A673 (cell line): ENCODE data around the gene SRRM1. TPM values are rescaled to one million over a fixed set of nuclear protein-coding genes. Genes with fewer than 3 reads are reported as not detected.
A peak's percentile ranks its signal among the peaks of the same experiment; 100 is the strongest.

ENCODE experiments used
- BruUV-seq: library from RNA; stranded (reverse); fragments of 400-500 nt; replicated peaks from 2 replicates; lab custom pipeline; 2021; lab: Mats Ljungman, UMichigan
- CTCF ChIA-PET: fragments of 300-600 bp; sonication (Branson Sonifier 250); formaldehyde crosslinking; loops from one replicate; lab custom pipeline; 2022; ENCODE audit warnings: antibody characterized with exemption; lab: Charles Lee
- POLR2A ChIA-PET: fragments of 300-600 bp; sonication (Branson Sonifier 250); formaldehyde crosslinking; loops from one replicate; lab custom pipeline; 2022; ENCODE audit warnings: antibody characterized with exemption; ENCODE audit not compliant: low non-redundant PET; lab: Charles Lee
- DNase-seq: peaks from one replicate; pipeline ENCODE4 v3.0.0-alpha.2; 2015; ENCODE audit warnings: low spot score
- H3K27ac ChIP-seq: fragments of 200-600 bp; sonication (generic); 2 replicates; pipeline ENCODE4 v1.5.1; 2016; ENCODE audit warnings: mixed run types, low read depth, mild to moderate bottlenecking, mixed read lengths, antibody characterized with exemption, low read length; ENCODE audit not compliant: poor library complexity, severe bottlenecking
- H3K27me3 ChIP-seq: fragments of 200-600 bp; sonication (generic); replicated peaks from 2 replicates; pipeline ENCODE4 v1.6.1; 2017; ENCODE audit warnings: mixed run types, low read depth, mild to moderate bottlenecking, mixed read lengths, antibody characterized with exemption, low read length; ENCODE audit not compliant: insufficient read depth, poor library complexity
- H3K36me3 ChIP-seq: fragments of 200-600 bp; sonication (generic); 2 replicates; pipeline ENCODE4 v1.6.1; 2016; ENCODE audit warnings: mixed run types, mild to moderate bottlenecking, mixed read lengths, antibody characterized with exemption, low read length; ENCODE audit not compliant: insufficient read depth, poor library complexity, severe bottlenecking
- H3K4me1 ChIP-seq: fragments of 200-600 bp; sonication (generic); 2 replicates; pipeline ENCODE4 v1.6.1; 2017; ENCODE audit warnings: mixed run types, mild to moderate bottlenecking, mixed read lengths, antibody characterized with exemption, low read length; ENCODE audit not compliant: insufficient read depth, poor library complexity, severe bottlenecking
- H3K4me3 ChIP-seq: fragments of 200-600 bp; sonication (generic); 2 replicates; pipeline ENCODE4 v1.5.1; 2016; ENCODE audit warnings: low read depth, mixed run types, mild to moderate bottlenecking, mixed read lengths, low read length; ENCODE audit not compliant: poor library complexity, severe bottlenecking
- H3K9me3 ChIP-seq: fragments of 200-600 bp; sonication (generic); 2 replicates; pipeline ENCODE4 v1.6.1; 2016; ENCODE audit warnings: mixed run types, low read depth, mild to moderate bottlenecking, mixed read lengths, antibody characterized with exemption, low read length; ENCODE audit not compliant: poor library complexity, severe bottlenecking
- CTCF ChIP-seq: fragments of 300-800, 200-600 bp; sonication (generic); conservative IDR thresholded peaks from 2 replicates; pipeline ENCODE4 v1.5.1; 2017; ENCODE audit warnings: low read depth, mild to moderate bottlenecking, antibody characterized with exemption, low read length, moderate library complexity, mixed read lengths
- EZH2 ChIP-seq: fragments of 200-600 bp; sonication (generic); IDR thresholded peaks from 2 replicates; pipeline ENCODE4 v1.6.1; 2017; ENCODE audit warnings: borderline replicate concordance, low read depth, mild to moderate bottlenecking, mixed read lengths, antibody characterized with exemption, low read length; ENCODE audit not compliant: poor library complexity, severe bottlenecking
- intact Hi-C: fragments of 100-400 bp; cut with micrococcal nuclease; formaldehyde crosslinking; loops from one replicate; pipeline ENCODE4 v1.10.0; 2022; ENCODE audit not compliant: unreplicated experiment
- total RNA-seq: library from RNA; stranded (reverse); gene quantifications from 2 replicates; pipeline ENCODE4 v1.2.3, GENCODE V29; 2021

Gene SRRM1
- total RNA-seq, 1 experiment from 2014 or later: 185 TPM

GRCh38 chr1:24639881-24640280 lies 3.2 kb upstream of the SRRM1 start:
- POLR2A ChIA-PET: no interaction called here
- TF ChIP-seq EZH2 (no peak), CTCF (no peak)
- no peak for DNase-seq
- no peak overlapping the region for H3K4me3 ChIP-seq
- intact Hi-C loops: loop anchor here (5.0 to 10.0 kb wide), 2 partner anchors 95 to 248 kb away; no protein-coding TSS in a partner anchor
- H3K36me3 ChIP-seq: no peaks in the 10 kb centered on the region
- no peaks in the 10 kb centered on the region for H3K27me3 ChIP-seq
- H3K27ac ChIP-seq: no peak overlapping the region
- CTCF ChIA-PET: no interaction called here
- H3K4me1 ChIP-seq: peaks cover 6% of the 10 kb centered on the region
- H3K9me3 ChIP-seq: no peaks in the 10 kb centered on the region
- BruUV-seq: no TSS peak

DNA sequence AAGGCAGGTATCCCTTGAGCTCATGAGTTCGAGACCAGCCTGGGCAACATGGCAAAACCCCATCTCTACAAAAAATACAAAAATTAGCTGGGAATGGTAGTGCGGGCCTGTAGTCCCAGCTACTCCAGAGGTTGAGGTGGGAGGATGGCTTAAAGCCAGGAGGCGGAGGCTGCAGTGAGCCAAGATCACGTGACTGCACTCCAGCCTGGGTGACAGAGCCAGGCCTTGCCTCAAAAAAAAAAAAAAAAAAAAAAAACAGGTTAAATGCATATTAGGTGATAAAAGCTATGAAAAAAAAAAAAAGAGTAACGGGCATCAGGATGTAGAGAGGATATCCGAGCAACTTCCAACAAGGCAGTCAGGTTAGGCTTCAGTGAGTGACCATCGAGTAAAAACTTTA lies 2.8 kb upstream of the SRRM1 start:
- ChIA-PET CTCF (no interaction called here), POLR2A (no interaction called here)
- H3K27me3 ChIP-seq: no peaks in the 10 kb centered on the region
- no peak overlapping the region for H3K27ac ChIP-seq
- intact Hi-C loops: no loop called here
- peaks cover 2% of the 10 kb centered on the region for H3K36me3 ChIP-seq
- no peaks in the 10 kb centered on the region for H3K9me3 ChIP-seq
- peaks cover 6% of the 10 kb centered on the region for H3K4me1 ChIP-seq
- DNase-seq: peak; percentile 46
- BruUV-seq: no TSS peak
- no peak for TF ChIP-seq EZH2
- no peak for TF ChIP-seq CTCF
- H3K4me3 ChIP-seq: no peak overlapping the region

- H3K27me3 ChIP-seq: no peaks in the 10 kb centered on the region
- H3K9me3 ChIP-seq: no peaks in the 10 kb centered on the region
- CTCF ChIA-PET: interaction anchor here (1.4 kb wide), 1 partner anchor 442 kb away, joined by 4 read pairs; no protein-coding TSS in a partner anchor
- peak overlapping the region; percentile 99 for H3K27ac ChIP-seq
- no TSS peak for BruUV-seq
- intact Hi-C loops: no loop called here
- H3K4me1 ChIP-seq: peaks cover 10% of the 10 kb centered on the region
- no peak for TF ChIP-seq EZH2
- no peak for TF ChIP-seq CTCF
- DNase-seq: peak; percentile 32
- POLR2A ChIA-PET: no interaction called here
- peaks cover 16% of the 10 kb centered on the region for H3K36me3 ChIP-seq
- peak overlapping the region; percentile 97 for H3K4me3 ChIP-seq
Measured at GRCh38 chr1:24641646-24642151, 1.4 kb upstream of the SRRM1 start.
